ENCODE results near the gene RGS17.
A peak's percentile ranks its signal among the peaks of the same experiment; 100 is the strongest.
"Not testable (repeated sequence)": the region's sequence is repeated elsewhere in the genome, so short reads cannot be mapped to it uniquely, and the experiment has no call there.

Gene RGS17, protein sequence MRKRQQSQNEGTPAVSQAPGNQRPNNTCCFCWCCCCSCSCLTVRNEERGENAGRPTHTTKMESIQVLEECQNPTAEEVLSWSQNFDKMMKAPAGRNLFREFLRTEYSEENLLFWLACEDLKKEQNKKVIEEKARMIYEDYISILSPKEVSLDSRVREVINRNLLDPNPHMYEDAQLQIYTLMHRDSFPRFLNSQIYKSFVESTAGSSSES

DNA sequence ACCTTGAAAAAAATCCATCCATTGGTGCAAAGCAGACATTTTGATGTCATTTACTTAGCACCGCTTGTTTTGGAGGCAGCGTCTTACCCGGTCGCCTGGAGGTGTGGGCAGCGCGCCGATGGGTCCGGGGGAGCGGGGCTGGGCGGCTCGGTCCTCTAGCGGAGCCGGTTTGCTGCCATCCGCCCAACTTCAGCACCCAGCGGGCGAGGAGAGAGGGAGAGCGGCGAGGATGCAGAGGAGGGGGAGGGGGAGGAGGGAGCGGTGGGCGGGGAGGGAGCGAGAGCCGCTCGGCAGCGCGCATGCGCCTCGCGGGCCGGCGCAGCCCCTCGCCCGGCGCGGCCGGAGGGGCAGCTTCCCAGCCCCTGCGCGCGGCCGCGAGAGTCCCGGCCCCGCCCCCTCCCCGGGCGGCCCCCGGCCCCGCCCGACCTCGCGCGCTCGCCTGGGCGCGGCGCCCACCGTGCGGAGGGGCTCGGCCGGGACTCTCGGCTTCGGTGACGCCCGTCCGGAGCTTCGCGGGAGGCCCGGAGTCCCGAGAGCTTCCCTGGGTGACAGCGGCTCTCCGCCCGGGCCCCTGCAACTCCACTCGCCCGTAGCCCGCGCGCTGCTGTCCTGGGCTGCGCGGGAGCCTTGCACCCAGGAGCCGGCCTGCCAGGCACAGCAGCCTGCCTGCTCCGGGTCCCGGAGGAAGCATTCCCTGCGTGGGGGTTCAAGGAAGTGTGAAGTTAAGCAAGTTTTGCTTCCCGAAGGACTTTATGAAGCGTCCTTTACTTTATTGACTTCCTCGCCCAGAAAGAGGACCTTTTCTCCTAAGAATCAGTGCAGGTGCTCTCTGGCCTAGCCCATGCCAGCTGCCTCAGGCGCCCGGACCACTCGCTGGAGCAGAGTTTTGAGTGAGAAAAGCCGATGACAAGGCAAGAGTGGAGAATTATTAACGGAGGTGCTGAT is at the start of gene RGS17:
Gene RGS17, minus strand, starts transcription at position 246 of the 945 bp plus-strand sequence. CDS start 87,264 bp downstream, outside the sequence.
- DNase-seq (ENCODE audit: low spot score), result peak; percentile 64

DNA sequence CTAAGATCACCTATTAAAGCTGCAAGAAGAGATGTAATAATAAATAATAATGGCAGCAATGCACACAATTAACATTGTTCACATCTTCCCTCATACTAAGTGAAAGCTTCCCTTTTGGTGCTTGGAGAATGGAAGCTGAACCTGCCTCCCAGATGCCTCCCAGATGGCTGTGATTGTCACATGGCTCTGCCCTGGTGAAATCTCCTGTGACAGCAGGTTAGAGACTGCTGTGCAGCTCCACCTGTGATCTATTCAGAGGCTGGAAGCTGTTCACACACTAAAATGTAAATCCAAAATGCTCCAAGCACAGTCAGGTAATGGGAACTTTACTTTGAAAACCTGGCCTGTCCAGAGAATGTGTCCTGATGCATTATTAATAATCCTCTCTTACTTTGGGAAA is 41.7 kb upstream of the RGS17 start:
- no peak for DNase-seq (ENCODE audit: low spot score)

DNA sequence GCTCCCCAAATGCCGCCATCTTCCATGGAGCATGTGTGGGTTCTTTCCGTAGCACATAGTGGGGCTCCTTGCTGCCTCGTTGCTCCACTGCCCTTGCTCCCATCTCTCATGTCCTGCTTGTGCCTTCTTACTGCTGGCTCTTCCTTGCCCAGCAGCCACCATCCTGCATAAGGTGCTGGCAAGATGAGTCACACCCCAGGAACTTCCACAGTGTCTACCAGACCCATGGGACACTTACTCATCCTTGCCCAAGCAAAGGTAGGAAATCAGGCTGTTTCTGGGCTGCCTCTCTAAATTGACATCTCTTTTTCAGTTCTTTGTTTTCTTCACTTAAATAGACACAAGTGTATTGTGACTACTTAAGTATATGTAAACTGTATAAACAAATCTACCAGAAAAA is 39.4 kb upstream of the RGS17 start:
- no peak for DNase-seq (ENCODE audit: low spot score)

DNA sequence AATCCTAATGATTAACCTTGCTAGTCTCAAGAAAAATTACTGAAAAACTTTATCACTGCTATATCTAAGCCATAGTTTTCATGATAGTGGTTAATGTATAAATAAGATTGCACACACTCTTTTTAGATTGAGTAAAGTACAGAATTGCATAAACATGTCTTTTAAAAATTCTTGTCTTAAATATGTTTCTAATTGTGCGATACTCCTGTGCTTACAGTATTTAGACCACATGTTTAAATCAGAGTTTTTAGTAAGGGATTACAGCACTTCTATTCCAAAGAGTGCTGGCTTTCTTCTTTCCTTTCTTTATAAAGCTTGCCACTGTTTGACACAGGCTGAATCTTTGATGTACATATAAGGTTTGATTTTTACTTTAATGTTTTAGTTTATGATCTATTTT is 36.8 kb upstream of the RGS17 start:
- no peak for DNase-seq (ENCODE audit: low spot score)

DNA sequence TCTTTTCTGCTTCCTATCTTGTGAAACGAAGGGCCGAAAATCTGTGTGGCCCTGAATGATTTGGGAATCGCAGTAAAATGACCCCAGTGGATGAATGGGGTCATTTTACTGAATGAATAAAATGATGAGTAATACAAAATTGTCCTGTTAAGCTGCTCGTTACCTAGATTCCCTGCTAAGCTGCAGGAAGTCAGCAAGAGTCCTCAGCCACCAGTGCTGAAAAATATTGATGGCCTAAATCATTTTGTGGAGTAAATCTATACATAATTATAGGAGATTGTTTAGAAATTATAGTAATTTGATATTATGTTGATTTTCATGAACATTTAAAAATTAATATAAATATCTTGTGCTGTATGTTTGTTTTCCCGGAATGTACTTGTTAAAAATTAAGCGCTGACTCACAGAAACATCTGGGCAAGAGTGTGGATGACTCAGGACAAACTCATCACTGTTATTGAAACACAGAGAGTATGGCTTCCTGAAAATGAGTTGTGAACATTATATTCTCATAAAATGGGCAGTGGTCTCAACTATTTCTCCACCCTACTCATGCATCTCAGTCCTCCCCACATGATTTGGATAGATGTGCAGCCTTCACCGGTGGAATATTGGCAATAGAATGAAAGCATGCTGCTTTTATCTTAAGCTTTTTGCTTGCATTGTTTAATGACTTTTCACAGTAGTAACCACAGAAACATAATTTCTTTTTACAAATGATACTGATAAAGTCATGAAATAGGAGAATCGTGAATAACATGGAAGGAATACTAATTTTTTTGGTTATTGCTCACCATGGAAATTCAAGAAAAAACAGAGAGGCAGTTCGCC is 36.2 kb upstream of the RGS17 start:
- DNase-seq (ENCODE audit: low spot score), result no peak

DNA sequence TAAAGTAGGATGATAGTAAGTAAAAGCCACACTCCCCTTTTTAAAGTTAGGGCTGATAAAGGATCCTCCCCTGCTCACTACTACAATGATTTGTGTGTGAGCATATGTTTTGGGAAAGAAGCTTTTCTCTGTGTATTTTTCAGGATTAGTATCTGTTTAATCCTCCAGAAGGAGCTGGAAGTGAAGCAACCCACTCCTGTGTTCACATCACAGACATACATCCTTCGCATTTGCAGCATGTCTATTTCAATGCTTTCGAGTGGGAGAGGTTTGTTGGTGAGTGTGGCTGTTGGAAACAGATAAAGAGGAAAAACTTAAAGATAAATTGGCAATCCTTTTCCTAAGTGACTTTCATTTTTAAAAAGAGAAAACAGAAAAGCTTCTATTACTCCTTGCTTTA is 31.6 kb upstream of the RGS17 start:
- no peak for DNase-seq (ENCODE audit: low spot score)

DNA sequence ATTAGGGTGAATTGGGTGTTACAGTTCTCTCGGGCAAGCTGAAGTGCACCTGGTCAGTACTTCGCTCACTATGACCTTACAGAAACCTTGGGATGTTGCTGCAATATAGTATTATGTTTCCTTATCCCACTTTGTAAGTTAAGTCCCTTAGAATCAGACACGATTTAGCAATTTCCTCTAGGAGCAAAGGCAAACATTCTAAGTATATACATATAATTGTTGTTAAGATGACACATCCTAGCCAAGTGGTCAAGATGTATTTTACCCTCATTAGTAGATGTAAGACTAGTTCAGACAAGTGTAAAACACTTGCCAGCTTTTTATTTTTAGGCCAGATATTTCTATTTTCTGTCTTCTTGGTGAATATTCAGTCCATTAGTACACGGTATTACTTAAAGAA is 31.1 kb upstream of the RGS17 start:
- DNase-seq (ENCODE audit: low spot score), result no peak

DNA sequence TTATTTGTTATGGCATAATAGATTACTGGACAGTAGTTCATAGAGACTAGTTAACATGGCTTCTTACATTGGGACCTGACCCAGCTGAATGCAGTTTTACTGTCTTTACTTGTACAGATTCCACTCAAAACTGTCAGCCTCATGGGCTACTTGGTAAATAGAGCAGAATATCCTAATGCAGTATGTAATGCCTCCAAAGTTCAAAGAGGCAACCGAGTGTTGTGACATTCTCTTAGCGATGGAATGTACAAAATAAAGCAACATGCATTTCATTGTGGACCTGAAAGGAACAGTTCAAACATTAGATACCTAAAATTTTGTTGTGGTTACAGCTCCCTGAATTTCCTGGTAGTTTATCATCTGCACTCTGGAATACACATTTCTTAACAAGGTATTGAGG is 29.1 kb upstream of the RGS17 start:
- DNase-seq (ENCODE audit: low spot score), result no peak

DNA sequence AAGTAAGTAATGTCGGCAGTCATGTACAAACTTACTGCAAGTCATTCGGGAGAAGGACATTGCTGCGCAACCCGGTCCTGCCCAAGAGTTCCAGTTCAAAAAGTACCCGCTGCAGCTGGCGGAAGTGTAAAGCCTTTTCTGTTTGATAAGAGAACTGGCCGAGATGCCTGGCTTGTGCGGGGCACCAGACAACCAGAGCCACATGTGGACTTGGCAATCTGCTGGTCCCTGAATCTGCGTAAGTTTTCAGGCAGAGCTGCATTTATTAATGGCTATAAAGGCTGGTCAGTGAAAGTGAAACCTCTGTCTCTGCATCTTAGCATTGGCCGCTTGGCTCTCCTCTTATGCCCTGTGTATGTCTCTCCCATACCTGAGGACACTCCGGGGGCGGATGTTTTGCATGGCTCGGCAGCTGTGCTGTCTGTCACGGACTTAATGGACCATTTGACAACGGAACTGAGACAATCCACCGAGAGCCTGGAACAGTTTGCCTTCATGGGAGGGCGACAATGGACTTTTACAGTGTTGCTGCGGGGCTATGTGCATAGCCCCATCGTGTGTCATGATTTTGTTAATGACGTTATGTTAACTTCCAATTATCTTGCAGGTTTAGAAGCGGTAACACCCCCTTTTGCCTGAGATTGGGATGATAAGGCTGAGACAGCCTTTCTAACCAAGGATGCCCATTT is 19.8 kb upstream of the RGS17 start:
- DNase-seq (ENCODE audit: low spot score), result no peak

DNA sequence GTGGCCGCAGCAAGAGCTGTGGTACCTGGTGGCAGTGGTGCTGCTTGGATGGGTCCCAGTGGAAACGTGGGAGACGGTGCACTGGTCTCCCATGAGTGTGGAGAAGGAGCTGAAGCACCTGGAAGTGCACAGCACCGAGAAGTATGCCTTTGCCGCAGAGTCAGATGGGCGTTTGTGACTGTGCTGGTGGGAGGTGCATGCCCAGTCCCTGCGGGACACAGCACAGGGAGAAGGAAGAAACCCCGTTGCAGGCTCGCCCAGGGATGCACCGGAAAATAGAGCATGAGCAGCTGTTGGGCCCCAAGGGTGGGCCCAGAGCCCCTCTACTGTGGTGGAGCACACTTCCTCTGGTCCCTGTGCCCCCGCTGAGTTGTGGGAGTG is 19.3 kb upstream of the RGS17 start:
- no peak for DNase-seq (ENCODE audit: low spot score)

DNA sequence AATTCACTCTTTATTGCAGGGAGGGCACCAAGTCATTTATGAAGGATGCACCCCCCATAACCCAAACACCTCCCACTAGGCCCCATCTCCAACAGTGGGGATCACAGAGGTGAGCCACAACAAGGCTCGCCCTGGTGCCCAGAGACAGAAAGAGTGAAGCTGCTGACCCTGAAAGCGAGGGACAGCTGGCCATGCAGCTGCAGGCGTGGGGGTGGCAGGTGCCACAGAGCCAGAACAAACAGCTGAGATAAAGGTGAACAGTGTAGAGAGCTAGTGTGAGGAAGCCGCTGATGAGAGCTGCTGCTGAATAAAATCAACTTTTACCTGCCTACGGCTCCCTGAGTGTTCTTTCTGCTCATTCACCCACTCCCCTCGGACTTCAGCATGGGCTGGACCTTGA is 18.8 kb upstream of the RGS17 start:
- DNase-seq (ENCODE audit: low spot score), result no peak

DNA sequence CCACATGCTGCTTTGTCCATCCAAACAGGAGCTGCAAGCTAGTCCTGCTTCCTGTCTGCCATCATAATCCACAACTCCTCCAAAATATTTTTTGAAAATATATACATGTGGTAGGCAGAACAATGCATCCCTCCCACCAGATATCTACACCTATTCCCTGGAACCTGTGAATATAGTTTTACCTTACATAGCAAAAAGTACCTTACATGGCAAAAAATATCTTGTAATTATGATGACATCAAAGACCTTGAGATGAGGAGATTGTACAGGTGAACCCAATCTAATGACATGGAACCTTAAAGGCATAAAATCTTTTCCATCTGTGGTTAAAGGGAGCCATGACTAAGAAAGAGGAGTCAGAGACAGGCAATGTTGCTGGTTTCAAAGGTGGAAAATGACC is 15.3 kb upstream of the RGS17 start:
- no peak for DNase-seq (ENCODE audit: low spot score)

DNA sequence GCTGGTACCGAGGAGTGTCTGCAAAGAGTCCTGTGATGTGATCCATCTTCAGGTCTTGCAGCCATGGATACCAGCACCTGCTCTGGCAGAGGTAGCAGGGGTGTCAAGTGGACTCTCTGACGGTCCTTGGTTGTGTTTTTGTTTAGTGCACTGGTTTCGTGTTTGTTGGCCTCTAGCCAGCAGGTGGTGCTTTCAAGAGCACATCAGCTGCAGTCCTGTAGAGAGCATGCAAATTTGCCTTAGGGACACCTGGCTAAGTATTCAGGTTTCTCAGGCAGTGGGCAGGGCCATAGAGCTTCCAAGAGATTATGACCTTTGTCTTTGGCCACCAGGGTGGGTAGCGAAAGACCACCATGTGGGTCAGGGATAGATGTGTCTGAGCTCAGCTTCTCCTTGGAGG is 14.5 kb upstream of the RGS17 start:
- DNase-seq (ENCODE audit: low spot score), result no peak

DNA sequence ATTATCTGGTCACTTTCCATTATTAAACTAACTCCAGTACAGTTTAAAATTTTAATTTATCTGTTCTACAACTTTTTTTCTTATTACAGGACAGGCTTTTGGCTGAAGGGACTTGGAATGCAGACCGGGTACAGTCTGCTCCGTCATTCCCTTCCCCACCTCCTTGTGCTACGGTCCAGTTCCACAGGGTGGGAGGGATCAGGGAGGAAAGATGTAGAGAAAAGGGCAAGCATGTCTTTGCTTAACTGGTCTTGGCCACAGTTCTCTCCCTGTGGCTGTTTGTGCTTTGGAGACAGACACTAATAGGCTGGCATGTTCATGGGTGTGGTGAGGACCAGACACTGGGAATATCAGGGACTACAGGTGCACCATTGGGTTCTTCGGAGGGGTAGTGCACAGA is 12.1 kb upstream of the RGS17 start:
- no peak for DNase-seq (ENCODE audit: low spot score)

DNA sequence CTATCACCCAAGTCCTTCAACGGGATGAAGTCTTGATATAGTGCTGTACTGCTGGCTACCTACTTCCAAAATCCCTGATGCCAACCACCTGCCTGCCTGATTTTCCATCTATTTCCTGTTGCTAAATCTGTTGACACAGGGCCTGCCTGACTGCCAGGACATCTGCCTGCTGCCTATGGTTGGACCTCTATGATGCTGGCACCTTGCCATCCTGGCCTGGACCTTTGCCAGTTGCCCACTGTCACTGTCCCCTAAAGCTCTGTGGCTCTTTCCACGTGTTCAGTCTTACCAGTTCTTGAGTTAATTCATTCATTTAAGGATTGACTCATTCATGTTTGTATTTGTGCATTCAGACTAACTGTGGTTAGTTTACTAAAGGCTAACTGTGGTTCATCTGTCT is 9.2 kb upstream of the RGS17 start:
- no peak for DNase-seq (ENCODE audit: low spot score)

DNA sequence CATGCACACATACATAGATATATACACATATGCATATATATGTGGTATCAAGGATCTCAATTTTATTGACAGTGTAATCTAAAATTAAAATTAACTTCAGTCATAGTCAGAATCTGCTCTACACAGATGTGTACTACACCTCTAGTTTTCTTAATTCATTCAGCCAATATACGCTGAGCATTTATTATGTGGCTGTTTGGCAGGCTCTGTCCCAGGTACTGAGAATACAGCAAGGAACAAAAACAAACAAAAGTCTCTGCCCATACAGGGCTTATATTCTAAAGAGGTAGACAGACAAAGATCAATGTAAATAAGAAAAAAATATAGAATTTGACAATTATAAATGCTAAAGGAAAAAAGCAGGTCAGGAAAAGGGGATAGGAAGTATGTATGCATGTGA is 7.8 kb upstream of the RGS17 start:
- DNase-seq (ENCODE audit: low spot score), result no peak

DNA sequence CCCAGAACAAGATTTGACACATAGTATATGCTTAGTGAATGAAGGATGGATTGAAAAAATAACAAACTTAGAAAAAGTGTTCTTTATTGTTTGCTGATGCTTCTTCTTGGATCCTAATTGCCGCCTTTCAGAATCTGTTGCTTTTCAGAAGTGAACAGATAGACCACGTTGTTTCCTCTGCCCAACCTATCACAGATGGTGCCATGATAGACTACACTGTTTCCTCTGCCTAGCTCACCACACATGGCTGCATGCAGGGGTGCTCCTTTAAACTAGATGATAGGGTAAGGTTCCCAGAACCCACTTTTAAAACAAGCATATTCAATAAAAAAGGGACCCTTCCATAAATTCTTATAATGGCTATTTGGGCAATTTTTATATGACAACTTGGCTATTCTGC is 4.6 kb upstream of the RGS17 start:
- no peak for DNase-seq (ENCODE audit: low spot score)

DNA sequence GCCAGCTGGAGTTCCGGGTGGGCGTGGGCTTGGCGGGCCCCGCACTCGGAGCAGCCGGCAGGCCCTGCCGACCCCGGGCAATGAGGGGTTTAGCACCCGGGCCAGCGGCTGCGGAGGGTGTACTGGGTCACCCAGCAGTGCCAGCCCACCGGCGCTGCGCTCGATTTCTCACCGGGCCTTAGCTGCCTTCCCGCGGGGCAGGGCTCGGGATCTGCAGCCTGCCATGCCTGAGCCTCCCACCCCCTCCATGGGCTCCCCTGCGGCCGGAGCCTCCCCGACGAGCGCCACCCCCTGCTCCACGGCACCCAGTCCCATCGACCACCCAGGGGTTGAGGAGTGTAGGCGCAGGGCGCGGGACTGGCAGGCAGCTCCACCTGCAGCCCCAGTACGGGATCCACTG is 2.6 kb upstream of the RGS17 start:
- not testable (repeated sequence) for DNase-seq (ENCODE audit: low spot score)

DNA sequence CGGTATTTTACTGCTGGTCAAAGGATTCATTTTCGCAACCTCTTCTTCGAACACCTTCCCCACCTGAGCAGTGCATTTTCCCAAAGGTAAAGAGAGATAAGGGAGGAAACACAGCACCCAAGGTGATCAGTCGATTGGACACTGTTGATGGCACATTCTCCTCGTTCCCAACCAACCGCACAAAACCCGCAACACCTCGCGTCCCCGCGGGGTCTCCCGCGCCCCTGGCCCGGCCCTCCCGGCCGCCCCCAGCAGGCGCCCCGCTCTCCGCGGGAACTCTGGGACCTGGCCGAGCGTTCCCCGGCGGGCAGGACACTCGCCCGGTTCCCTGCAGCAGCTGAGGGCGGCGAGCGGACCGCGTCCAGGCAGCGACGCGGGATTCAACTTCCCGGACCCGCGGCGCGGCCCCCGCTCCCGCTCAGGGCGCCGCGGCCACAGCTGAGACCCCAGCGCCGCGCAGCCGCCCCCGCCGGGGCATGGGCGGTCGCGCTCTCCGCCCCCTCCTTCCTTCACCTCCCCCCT is 506 bp downstream of the RGS17 start:
- no peak for DNase-seq (ENCODE audit: low spot score)

DNA sequence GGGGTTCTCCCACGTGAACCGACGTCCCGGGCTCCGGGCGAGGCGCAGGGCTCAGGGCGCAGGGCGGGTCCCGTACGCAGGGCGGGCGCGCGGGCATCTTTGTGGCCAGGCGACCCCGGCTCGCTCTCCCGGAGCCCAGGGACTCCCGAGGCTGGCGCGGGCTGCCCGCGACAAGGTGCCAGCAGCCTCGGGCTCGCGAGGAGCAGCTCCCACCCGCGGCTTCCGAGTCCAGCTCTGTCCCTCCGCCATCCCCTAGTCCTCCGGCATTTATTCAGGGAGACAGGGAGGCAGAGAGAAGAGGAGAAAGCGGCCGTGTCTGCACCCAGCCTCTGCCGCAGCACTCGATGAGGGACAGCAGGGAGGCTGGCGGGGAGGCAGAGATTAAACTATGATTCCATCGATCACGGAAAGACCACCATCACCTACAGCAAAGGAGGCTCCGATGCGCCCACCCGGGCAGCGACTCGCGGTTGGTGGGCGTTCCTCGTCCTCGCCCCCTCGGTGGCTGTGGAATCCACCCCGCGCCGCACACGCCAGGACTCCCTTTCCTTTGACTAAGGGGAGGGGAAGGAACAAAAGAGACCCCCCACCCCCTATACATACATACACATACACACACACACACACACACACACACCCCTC is 1.1 kb downstream of the RGS17 start:
- no peak for DNase-seq (ENCODE audit: low spot score)

DNA sequence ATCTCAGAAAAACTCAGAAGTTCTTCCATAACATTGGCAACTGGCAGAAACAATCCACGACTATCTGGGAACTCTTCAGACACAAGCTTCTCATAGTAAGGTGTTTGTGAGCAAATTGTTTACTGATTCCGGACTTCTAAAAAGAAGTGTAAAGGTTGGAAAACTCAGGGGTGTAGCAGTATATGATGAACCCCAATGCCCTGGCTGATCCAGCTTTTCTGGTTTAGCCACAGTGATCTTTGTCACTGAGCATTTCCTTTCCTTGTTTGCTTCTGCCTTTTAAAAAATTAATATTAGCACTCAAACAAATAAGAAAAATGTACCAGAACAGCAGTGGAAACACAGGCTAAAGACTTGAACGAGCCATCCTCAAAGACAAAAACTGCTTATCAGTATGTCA is 4.9 kb downstream of the RGS17 start:
- no peak for DNase-seq (ENCODE audit: low spot score)

Data from globus pallidus (tissue), 1 donor.